ENCODE results near the gene ART4.

The ART4 gene

GRCh38 chr12:14810167-14810952 is 33.0 kb downstream of the ART4 start:
- no peak for DNase-seq

GRCh38 chr12:14803830-14804160 is 39.5 kb downstream of the ART4 start:
- no peak for DNase-seq

GRCh38 chr12:14803011-14803829 is 40.1 kb downstream of the ART4 start, which contains the start of the genes C12orf60 and WBP11:
TSS of gene C12orf60 (plus strand) at chr12:14803670. CDS start at chr12:14822936, 19,266 bp downstream.
TSS of gene WBP11 (minus strand) at chr12:14803478. CDS start at chr12:14801383, 2,095 bp downstream.
- peak; percentile 98 for DNase-seq

- no peak for DNase-seq
Observed at GRCh38 chr12:14802721-14803010, 40.7 kb downstream of the ART4 start.

- DNase-seq = no peak
Observed at GRCh38 chr12:14802247-14802646, 41.1 kb downstream of the ART4 start.

GRCh38 chr12:14795028-14795448 is 48.3 kb downstream of the ART4 start:
- no peak for DNase-seq

- DNase-seq = no peak
Observed at GRCh38 chr12:14785568-14785967, 57.8 kb downstream of the ART4 start.

- DNase-seq = no peak
Observed at GRCh38 chr12:14784471-14784870, 58.9 kb downstream of the ART4 start.

- DNase-seq = no peak
Observed at GRCh38 chr12:14782756-14783155, 60.6 kb downstream of the ART4 start.

- DNase-seq = no peak
Observed at GRCh38 chr12:14781563-14781962, 61.8 kb downstream of the ART4 start.

- no peak for DNase-seq
Observed at GRCh38 chr12:14780859-14781258, 62.5 kb downstream of the ART4 start.

- DNase-seq = no peak
Observed at GRCh38 chr12:14779834-14780233, 63.5 kb downstream of the ART4 start.

GRCh38 chr12:14777271-14777670 is 66.1 kb downstream of the ART4 start:
- DNase-seq = no peak

GRCh38 chr12:14776236-14776961 is 66.9 kb downstream of the ART4 start:
- DNase-seq = no peak

- no peak for DNase-seq
Observed at GRCh38 chr12:14775636-14775980, 67.7 kb downstream of the ART4 start.

Data from NCI-H446 treated with DMSO at 0.1 percent for 48 hours (cell line).